Measurements from ENCODE around the gene PITPNM3.

GRCh38 chr17:6597727-6598126 is 41.4 kb upstream of the PITPNM3 start:
- TF ChIP-seq EZH2 (IDR thresholded peaks at IDR 0.05; ENCODE audit: low read depth, low read length, severe bottlenecking) (no peak), CTCF (IDR thresholded peaks at IDR 0.05; ENCODE audit: control extremely low read depth in 1 of 3, insufficient read depth in 1 of 3, low read depth in 1 of 3, low read length in 3 of 3) (no peak), TAF1 (IDR thresholded peaks at IDR 0.05; ENCODE audit: low read depth, low read length) (no peak), EP300 (IDR thresholded peaks at IDR 0.05; ENCODE audit: borderline replicate concordance in 1 of 2, low read depth in 2 of 2, low read length in 2 of 2) (no peak), POLR2A (IDR thresholded peaks at IDR 0.05; ENCODE audit: control extremely low read depth in 1 of 2, low read depth in 2 of 2, low read length in 2 of 2) (no peak), HDAC2 (IDR thresholded peaks at IDR 0.05; ENCODE audit: borderline replicate concordance in 1 of 2, low read depth in 2 of 2, low read length in 2 of 2) (no peak), TBP (IDR thresholded peaks at IDR 0.05; ENCODE audit: low read depth, low read length) (no peak)
- TF ChIP-seq, protein P1, sequence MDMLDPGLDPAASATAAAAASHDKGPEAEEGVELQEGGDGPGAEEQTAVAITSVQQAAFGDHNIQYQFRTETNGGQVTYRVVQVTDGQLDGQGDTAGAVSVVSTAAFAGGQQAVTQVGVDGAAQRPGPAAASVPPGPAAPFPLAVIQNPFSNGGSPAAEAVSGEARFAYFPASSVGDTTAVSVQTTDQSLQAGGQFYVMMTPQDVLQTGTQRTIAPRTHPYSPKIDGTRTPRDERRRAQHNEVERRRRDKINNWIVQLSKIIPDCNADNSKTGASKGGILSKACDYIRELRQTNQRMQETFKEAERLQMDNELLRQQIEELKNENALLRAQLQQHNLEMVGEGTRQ (IDR thresholded peaks at IDR 0.05; ENCODE audit: low read length), result no peak
